HUES64 (cell line): Measurements from ENCODE around the gene MAP3K6.

Source experiments
- H3K27ac ChIP-seq: 2 replicates; pipeline ENCODE4 v1.7.0; 2013; ENCODE audit warnings: low read depth, low read length, inconsistent platforms
- H3K27me3 ChIP-seq: 2 replicates; pipeline ENCODE4 v1.6.1; 2013; ENCODE audit warnings: mild to moderate bottlenecking, low read length; ENCODE audit not compliant: insufficient read depth
- H3K36me3 ChIP-seq: 2 replicates; pipeline ENCODE4 v1.6.1; 2013; ENCODE audit warnings: mild to moderate bottlenecking, low read length; ENCODE audit not compliant: insufficient read depth
- H3K4me1 ChIP-seq: 2 replicates; pipeline ENCODE4 v1.6.1; 2013; ENCODE audit warnings: mild to moderate bottlenecking, low read length, moderate library complexity; ENCODE audit not compliant: insufficient read depth
- H3K4me3 ChIP-seq: 2 replicates; pipeline ENCODE4 v1.5.1; 2013; ENCODE audit warnings: mild to moderate bottlenecking, low read length, moderate library complexity
- H3K9ac ChIP-seq: 2 replicates; pipeline ENCODE4 v1.6.1; 2013; ENCODE audit warnings: mild to moderate bottlenecking, low read depth, low read length
- H3K9me3 ChIP-seq: 2 replicates; pipeline ENCODE4 v1.6.1; 2013; ENCODE audit warnings: low read depth, low read length; ENCODE audit not compliant: insufficient read depth
- WGBS: fragments of 150-250, 120-280 bp; methylation state at CpG from one replicate; pipeline ENCODE4 v1.1.7; 2013; ENCODE audit warnings: missing lambda C conversion rate; 5-methylcytosine and 5-hydroxymethylcytosine counted together

Gene MAP3K6

DNA sequence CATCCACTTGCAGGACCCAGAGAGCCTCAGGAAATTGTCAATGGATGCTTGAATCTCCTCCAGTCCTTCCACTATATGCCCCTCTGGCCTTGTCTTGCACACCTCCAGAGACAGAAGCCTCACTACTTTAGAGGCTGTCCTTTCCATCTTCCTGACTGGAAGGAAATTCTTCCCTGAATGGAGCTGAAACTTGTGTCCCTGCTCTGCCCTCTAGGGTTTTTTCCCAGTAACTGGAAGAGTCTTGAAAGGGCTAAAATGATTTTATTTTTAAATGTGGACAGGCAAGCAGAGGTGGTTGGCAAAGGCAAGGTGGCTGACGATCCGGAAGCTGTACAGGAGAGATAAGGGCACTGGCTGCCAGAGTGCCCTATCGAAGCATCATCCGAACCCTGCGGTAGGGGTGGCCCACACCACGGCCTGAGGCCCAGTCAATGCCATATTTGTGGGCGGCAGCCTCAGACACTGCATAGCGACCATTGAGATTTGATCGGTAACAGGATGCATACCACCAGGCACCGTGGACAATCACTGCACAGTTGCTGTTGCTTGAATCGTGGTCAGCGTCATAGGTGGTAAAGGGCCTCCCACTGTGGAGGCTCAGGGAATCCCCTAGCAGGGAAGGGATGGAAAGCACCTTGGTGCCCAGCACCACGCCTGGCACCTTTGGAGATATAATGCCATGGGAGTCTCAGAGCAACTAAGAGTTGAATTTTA, 2.3 kb upstream of the MAP3K6 start:
- Histone ChIP-seq H3K9ac (no peak overlapping the region), H3K27ac (no peak overlapping the region), H3K36me3 (no peaks in the 10 kb centered on the region), H3K4me3 (no peak overlapping the region), H3K27me3 (no peaks in the 10 kb centered on the region), H3K9me3 (no peaks in the 10 kb centered on the region), H3K4me1 (peaks cover 18% of the 10 kb centered on the region)
- WGBS = 84% methylated on average over 13 of the region's 13 CpGs

DNA sequence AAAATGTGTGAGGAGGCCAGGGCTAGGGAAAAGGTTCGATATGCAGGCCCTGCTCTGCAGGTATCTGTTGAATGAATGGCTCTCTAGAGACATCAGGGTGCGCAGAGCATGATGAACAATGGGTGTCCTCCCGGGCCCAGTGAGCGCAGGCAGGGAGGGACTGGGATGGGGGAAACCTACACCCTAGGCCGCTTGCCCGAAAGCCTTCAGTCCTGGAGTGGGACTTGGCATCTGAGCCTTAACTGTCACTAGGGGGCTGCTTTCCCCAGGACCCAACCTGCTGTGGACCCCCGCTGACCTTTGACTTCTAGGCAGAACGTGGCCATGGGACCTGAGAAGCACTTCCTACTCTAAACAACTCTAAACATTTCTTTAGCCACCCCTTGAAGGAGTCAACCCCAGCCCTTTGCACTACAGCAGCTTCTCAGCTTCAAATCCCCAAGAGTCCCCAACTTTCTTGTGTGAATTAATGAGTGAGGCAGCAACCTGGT, 444 bp upstream of the MAP3K6 start:
- Histone ChIP-seq H3K4me3 (peak overlapping the region; percentile 84), H3K4me1 (peaks cover 18% of the 10 kb centered on the region), H3K36me3 (no peaks in the 10 kb centered on the region), H3K9ac (peak overlapping the region; percentile 63), H3K27me3 (0 out of 2 replicates have a peak, but pooled peaks cover 1% of the 10 kb centered on the region), H3K27ac (peak overlapping the region; percentile 73; the same call in 1 of the 2 replicates), H3K9me3 (no peaks in the 10 kb centered on the region)
- 34% methylated on average over 8 of the region's 8 CpGs for WGBS

DNA sequence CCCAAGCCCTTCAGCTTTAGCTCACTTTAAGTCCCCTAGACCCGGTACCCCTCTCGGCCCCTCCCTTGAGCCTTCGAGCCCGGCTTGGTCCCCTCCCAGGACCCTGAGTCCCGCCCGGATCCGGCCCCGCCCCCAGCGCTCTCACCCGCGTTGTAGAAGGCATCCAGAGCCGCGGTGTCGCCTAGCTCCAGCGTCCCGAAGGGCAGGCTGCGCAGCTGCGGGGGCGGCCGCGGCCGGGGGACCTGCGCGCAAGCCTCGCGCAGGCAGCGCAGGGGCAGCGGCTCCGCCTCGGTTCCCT, 699 bp downstream of the MAP3K6 start:
- WGBS = under 1% methylated on average over 30 of the region's 30 CpGs
- Histone ChIP-seq H3K4me1 (peaks cover 18% of the 10 kb centered on the region), H3K9me3 (no peaks in the 10 kb centered on the region), H3K4me3 (peak overlapping the region; percentile 84), H3K27me3 (peaks cover 13% of the 10 kb centered on the region), H3K9ac (peak overlapping the region; percentile 63), H3K27ac (no peak overlapping the region; the same call in 1 of the 2 replicates), H3K36me3 (no peaks in the 10 kb centered on the region)

DNA sequence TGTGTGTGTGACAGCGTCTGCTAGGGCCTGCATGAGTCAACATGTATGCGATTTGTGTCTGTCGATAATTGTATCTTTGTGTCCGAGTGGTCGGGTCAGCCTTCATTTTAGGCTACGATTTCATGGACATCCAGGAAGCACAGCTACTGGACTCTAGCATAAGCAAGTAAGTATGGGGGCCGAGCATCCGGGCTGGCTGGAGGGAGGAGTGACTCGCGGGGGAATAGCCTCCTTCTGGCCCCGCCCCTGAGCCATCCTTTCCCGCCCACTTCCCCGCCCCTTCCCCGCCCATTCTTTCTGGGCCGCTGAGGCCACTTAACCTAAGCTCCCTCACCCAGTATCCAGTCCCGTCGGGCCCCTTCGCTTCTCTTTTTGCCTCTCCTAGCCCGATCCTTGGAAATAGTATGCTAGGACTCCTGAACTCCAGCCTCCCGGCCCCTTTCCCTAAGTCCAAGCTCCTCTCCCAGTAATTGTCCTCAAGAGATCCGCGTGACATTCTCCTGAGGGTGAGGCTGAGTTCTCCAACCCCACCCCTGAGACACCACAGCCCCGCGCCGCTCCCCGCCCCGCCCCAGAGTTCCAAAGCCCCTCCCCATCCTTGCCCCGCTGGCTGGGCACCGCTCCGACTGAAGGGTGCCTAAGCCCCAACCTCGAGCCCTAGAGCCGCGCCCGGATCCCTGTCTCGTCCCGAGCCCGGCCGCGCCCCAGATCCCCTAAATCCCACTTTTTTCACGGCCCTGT, 1.2 kb downstream of the MAP3K6 start:
- Histone ChIP-seq H3K4me1 (peaks cover 18% of the 10 kb centered on the region), H3K4me3 (peak overlapping the region; percentile 84), H3K27me3 (peaks cover 18% of the 10 kb centered on the region), H3K9me3 (no peaks in the 10 kb centered on the region), H3K36me3 (no peaks in the 10 kb centered on the region), H3K9ac (0 out of 2 replicates have a peak overlapping the region, but pooled peaks have one; percentile 63), H3K27ac (no peak overlapping the region; the same call in 1 of the 2 replicates)
- 7% methylated on average over 40 of the region's 40 CpGs for WGBS

DNA sequence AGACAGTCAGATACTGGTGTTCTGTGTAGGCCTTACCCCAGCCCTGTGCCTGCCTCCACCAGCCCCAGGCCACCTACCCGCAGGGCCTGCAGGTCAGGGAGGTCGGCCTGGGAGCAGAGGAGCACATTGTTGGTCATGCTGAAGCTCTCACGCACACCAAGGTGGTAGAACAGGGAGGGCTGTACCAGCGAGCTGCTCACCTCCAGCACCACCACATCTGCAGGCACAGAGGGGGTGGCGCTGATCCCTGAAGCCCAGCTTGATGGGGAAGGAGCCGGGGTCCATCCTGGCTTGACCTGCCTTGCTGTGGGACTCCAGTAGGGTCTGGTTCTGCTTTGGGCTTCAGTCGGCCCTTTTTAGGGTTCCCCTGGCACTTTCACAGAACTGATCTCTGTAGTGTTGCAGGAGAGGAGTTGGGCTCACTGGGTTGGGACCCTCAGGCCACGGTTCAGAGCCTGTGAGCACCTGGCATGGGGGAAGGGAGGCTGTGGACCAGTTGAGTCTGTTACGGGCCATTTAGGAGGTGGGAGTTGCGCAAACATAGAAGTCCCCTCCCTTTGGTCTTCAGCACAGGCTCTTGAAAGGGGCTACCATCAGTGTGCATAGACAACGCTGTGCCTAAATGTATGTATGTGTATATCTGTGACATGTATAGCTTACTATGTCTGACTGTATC, 1.9 kb downstream of the MAP3K6 start:
- peak overlapping the region; percentile 6 for H3K4me3 ChIP-seq
- H3K36me3 ChIP-seq = no peaks in the 10 kb centered on the region
- H3K27me3 ChIP-seq = peaks cover 24% of the 10 kb centered on the region
- no peak overlapping the region for H3K9ac ChIP-seq
- peaks cover 21% of the 10 kb centered on the region for H3K4me1 ChIP-seq
- H3K9me3 ChIP-seq = no peaks in the 10 kb centered on the region
- 80% methylated on average over 11 of the region's 11 CpGs for WGBS
- no peak overlapping the region for H3K27ac ChIP-seq

DNA sequence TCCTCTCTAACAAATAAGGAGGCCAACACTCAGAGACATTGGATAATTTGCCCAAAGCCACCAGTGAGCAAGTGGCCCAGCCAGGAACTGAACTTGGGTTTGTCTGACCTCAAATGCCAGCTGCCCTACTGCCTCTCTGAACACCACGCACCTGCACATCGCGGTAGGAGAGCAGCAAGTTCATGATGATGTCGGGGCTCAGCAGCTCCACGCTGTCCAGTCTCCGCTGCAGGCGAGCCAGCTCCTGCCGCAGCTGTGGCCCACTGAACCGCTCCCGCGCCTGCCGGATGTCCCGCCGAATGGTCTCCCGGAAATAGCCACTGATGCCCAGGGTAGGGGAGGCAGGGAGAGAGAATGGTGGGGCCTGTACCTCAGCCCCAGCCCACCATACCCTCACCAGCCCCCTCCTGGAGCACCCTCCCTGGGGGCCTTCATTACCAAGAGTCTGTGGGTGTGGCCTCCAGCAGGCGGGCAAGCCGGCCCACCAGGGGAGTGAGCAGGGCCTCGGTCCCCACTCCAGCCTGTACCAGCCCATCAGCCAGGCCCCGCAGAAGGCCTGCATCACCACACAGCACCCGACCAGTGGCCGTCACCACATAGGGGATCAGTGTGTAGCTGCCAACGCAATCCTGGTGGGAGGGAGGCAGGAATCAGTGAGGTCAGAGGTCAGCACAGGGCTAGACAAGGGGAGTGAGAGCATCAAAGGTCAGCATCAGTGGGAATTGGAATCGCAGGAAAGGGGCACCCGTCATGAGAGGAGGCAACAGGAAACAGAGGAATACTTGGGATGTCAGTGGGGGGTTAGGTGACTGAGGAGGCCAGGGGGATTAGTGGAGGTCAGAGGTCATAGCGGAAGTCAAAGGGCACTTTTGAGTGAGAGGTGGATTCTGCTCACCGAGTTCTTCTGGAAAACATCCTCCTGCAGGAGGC, 2.7 kb downstream of the MAP3K6 start:
- Histone ChIP-seq H3K9ac (no peak overlapping the region), H3K27ac (no peak overlapping the region)

DNA sequence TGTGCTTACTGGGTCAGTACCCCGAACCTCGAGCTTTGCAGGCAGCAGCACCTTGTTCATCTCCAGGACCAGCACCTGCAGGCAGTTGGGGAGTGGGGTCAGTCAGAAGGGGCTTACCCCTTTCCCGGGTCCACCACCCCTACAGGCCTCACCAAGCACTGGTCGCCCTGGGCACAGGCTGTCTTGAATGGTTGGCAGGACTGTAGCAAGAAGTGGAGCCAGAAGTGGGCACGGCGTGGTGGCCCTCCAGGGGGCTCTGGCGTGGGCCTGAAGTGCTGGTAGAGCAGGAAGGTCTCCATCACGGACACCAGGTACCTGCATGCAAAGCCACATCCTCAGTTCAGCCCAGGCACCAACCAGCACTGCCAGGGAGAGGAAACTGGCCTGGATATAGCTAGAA, 5.2 kb downstream of the MAP3K6 start:
- no peaks in the 10 kb centered on the region for H3K36me3 ChIP-seq
- 88% methylated on average over 8 of the region's 8 CpGs for WGBS

More for the DNA sequence above, 2.7 kb downstream of the MAP3K6 start:
- peaks cover 32% of the 10 kb centered on the region for H3K27me3 ChIP-seq
- H3K4me3 ChIP-seq = no peak overlapping the region
- H3K4me1 ChIP-seq = peaks cover 22% of the 10 kb centered on the region
- no peaks in the 10 kb centered on the region for H3K9me3 ChIP-seq
- H3K36me3 ChIP-seq = no peaks in the 10 kb centered on the region
- WGBS = 84% methylated on average over 26 of the region's 26 CpGs

DNA sequence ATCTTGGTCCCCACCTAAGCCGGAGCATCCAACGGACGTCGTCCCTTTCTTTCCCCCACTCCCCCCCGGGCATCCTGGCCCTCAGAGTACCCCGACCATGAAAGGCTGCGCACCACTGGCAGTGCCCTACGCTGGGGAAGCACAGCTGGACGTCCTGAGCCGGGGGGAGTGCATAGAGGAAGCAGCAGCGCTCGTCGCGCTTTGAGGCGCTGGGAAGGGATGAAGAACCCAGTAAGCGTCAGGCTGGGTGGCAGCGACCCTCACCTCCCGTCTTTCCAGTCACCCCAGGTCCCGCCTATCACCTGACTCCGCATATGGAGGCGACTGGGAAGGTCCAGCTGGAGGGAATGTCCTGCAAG, 5.7 kb downstream of the MAP3K6 start:
- Histone ChIP-seq H3K4me3 (peak overlapping the region; percentile 76), H3K9me3 (no peaks in the 10 kb centered on the region), H3K9ac (peak overlapping the region; percentile 37; the same call in 1 of the 2 replicates), H3K27ac (no peak overlapping the region), H3K4me1 (peaks cover 15% of the 10 kb centered on the region), H3K27me3 (peaks cover 47% of the 10 kb centered on the region), H3K36me3 (no peaks in the 10 kb centered on the region; the same call in 1 of the 2 replicates)
- 33% methylated on average over 21 of the region's 21 CpGs for WGBS

More for the DNA sequence above, 5.2 kb downstream of the MAP3K6 start:
- peak overlapping the region; percentile 76; the same call in 1 of the 2 replicates for H3K4me3 ChIP-seq
- H3K27ac ChIP-seq = no peak overlapping the region
- no peaks in the 10 kb centered on the region for H3K9me3 ChIP-seq
- peaks cover 47% of the 10 kb centered on the region for H3K27me3 ChIP-seq
- peaks cover 15% of the 10 kb centered on the region for H3K4me1 ChIP-seq
- no peak overlapping the region for H3K9ac ChIP-seq

DNA sequence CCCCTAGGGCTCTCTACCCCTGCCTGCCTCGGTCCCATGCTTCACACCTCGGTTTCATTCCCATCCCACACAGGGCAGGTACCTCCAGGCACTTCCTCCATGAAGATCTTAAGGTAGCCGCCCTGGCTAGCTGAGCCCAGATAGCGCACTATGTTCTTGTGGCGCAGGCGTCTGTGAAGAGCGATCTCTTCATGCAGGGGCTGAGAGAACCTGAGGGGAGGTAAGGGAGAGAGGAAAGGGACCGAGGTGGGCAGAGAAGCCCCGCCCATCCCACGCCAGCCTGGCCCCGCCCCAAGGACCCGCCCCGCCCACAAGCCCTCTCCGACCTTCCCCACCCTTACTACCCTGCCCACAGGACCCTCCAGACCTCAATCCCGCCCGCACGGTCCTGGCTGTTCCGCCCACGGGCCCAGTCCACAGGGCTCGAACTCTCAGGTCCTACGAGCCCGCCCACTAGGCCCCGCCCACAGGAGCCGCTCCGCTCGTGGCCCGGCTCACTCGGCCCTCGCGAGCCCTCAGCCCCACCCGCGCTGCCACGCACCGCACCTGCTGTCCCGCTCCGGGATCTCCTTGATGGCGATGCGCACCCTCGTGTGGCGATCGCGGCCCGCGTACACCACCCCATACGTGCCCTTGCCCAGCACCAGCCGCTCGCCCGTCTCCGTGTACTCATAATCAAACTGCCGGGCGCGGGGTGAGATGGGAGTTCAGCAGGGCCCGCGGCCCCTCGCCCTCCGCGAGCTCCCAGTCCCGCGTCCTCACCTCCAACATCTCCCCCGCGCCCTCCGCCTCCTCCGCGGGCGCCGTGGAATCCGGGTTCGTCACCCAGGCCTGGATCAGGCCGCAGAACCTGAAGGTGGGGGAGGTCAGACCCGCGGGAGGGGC, 6.4 kb downstream of the MAP3K6 start:
- peak overlapping the region; percentile 76 for H3K4me3 ChIP-seq
- WGBS = 2% methylated on average over 68 of the region's 71 CpGs
- H3K9ac ChIP-seq = peak overlapping the region; percentile 37; the same call in 1 of the 2 replicates

DNA sequence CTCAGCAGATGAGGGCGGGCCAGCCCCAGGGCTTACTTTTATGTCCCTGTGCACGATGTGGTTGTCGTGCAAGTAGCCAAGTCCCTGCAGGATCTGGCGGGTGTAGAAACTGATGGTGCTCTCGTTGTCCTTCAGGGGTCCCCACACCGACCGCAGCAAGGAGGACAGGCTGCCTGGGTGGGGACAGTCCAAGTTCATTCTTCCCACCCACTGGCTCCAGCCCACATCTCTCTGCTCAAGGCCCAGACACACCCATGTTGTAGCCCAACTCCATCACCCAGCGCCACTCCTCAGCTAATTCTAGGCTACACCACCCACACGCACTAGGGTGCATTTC, 7.0 kb downstream of the MAP3K6 start:
- peaks cover 47% of the 10 kb centered on the region for H3K27me3 ChIP-seq
- H3K9me3 ChIP-seq = no peaks in the 10 kb centered on the region
- H3K9ac ChIP-seq = no peak overlapping the region
- no peaks in the 10 kb centered on the region; the same call in 1 of the 2 replicates for H3K36me3 ChIP-seq
- 0 out of 2 replicates have a peak, but pooled peaks cover 10% of the 10 kb centered on the region for H3K4me1 ChIP-seq
- H3K27ac ChIP-seq = no peak overlapping the region
- H3K4me3 ChIP-seq = peak overlapping the region; percentile 76
- 50% methylated on average over 9 of the region's 9 CpGs for WGBS

More for the DNA sequence above, 6.4 kb downstream of the MAP3K6 start:
- Histone ChIP-seq H3K36me3 (no peaks in the 10 kb centered on the region; the same call in 1 of the 2 replicates), H3K4me1 (peaks cover 15% of the 10 kb centered on the region), H3K27ac (no peak overlapping the region), H3K9me3 (no peaks in the 10 kb centered on the region), H3K27me3 (peaks cover 47% of the 10 kb centered on the region)
